CD4-positive, alpha-beta T cell treated with Interleukin-15 for 4 hours (primary cell): ENCODE results near the gene GTF2F2.
"Not testable (repeated sequence)": the region's sequence is repeated elsewhere in the genome, so short reads cannot be mapped to it uniquely, and the experiment has no call there.

Experiments used
- DNase-seq: peaks from one replicate; pipeline ENCODE4 v3.0.0-alpha.2; 2020; ENCODE audit warnings: low spot score

Gene GTF2F2

GRCh38 chr13:45256254-45256653 is 135.9 kb downstream of the GTF2F2 start:
- DNase-seq: no peak

GRCh38 chr13:45257638-45258333 is 137.5 kb downstream of the GTF2F2 start:
- peak; percentile 2 for DNase-seq

- no peak for DNase-seq
These were observed 138.0 kb downstream of the GTF2F2 start for GRCh38 chr13:45258334-45258675.

GRCh38 chr13:45267215-45267614 is 146.9 kb downstream of the GTF2F2 start:
- DNase-seq: no peak

GRCh38 chr13:45269204-45269603 is 148.9 kb downstream of the GTF2F2 start:
- DNase-seq: no peak

- no peak for DNase-seq
These were observed 156.6 kb downstream of the GTF2F2 start for GRCh38 chr13:45276913-45277312.

GRCh38 chr13:45278096-45278645 is 157.9 kb downstream of the GTF2F2 start:
- no peak for DNase-seq

- no peak for DNase-seq
These were observed 159.7 kb downstream of the GTF2F2 start for GRCh38 chr13:45280011-45280410.

- peak; percentile 28 for DNase-seq
These were observed 160.7 kb downstream of the GTF2F2 start for GRCh38 chr13:45280751-45281634.

GRCh38 chr13:45282994-45283393 is 162.7 kb downstream of the GTF2F2 start:
- DNase-seq: no peak

GRCh38 chr13:45289936-45290563 is 169.7 kb downstream of the GTF2F2 start:
- DNase-seq: no peak

- no peak for DNase-seq
These were observed 171.9 kb downstream of the GTF2F2 start for GRCh38 chr13:45292176-45292575.

- no peak for DNase-seq
These were observed 175.2 kb downstream of the GTF2F2 start for GRCh38 chr13:45295536-45295935.

- peak; percentile 7 for DNase-seq
These were observed 175.9 kb downstream of the GTF2F2 start for GRCh38 chr13:45296259-45296658.

GRCh38 chr13:45297456-45298205 is 177.3 kb downstream of the GTF2F2 start:
- peak; percentile 22 for DNase-seq

- no peak for DNase-seq
These were observed 177.8 kb downstream of the GTF2F2 start for GRCh38 chr13:45298206-45298505.

- DNase-seq: not testable (repeated sequence)
These were observed 178.2 kb downstream of the GTF2F2 start for GRCh38 chr13:45298550-45298949.

- no peak for DNase-seq
These were observed 178.9 kb downstream of the GTF2F2 start for GRCh38 chr13:45299194-45299593.

GRCh38 chr13:45300190-45300985 is 180.1 kb downstream of the GTF2F2 start:
- no peak for DNase-seq

- no peak for DNase-seq
These were observed 181.0 kb downstream of the GTF2F2 start for GRCh38 chr13:45301263-45301662.

- no peak for DNase-seq
These were observed 182.2 kb downstream of the GTF2F2 start for GRCh38 chr13:45302507-45302906.
